HepG2 (cell line): ENCODE results near the gene LTV1. TPM values are rescaled to one million over a fixed set of nuclear protein-coding genes. Genes with fewer than 3 reads are reported as not detected.
A peak's percentile ranks its signal among the peaks of the same experiment; 100 is the strongest.

ENCODE experiments used
- ATAC-seq: fragments of 200-7000 bp; cut with Tn5 transposase; 3 replicates; pipeline ENCODE4 v1.9.1; 2020; ENCODE audit warnings: mild to moderate bottlenecking, moderate library complexity
- BruUV-seq: library from RNA; stranded (reverse); fragments of 400-500 nt; replicated peaks from 2 replicates; lab custom pipeline; 2021; lab: Mats Ljungman, UMichigan
- CTCF ChIA-PET: fragments of 300-600 bp; formaldehyde crosslinking; extraction: SDS; loops from one replicate; lab custom pipeline; 2021; ENCODE audit warnings: low total read pairs, inconsistent platforms, low intra/inter-chr PET ratio; lab: Yijun Ruan, JAX
- POLR2A ChIA-PET: fragments of 350-600 bp; sonication (Branson Sonifier 250); formaldehyde crosslinking; loops from one replicate; lab custom pipeline; 2020; ENCODE audit warnings: antibody characterized with exemption, inconsistent platforms; lab: Yijun Ruan, JAX
- DNase-seq: peaks from one replicate; pipeline ENCODE4 v3.0.0-alpha.2; 2015; ENCODE audit warnings: low spot score
- FAIRE-seq: peaks from 3 replicates; lab custom pipeline; 2011; peaks lifted over from hg19 to GRCh38; lab: Jason Lieb, UNC
- H2AFZ ChIP-seq: one replicate; pipeline ENCODE4 v1.6.1; 2011; ENCODE audit warnings: low read length, inconsistent platforms
- H3K27ac ChIP-seq: fragments of 300-600 bp; 3 replicates; pipeline ENCODE4 v1.8.0; 2011; ENCODE audit warnings: mixed run types, mild to moderate bottlenecking, mixed read lengths, low read length, inconsistent platforms; ENCODE audit not compliant: insufficient read depth; ENCODE audit errors: extremely low read length
- H3K27me3 ChIP-seq, 2 experiments: fragments of 200-600 bp in 1 of 2; 2 replicates in 1 of 2; 3 replicates in 1 of 2; pipeline versions ENCODE4 v1.6.0 to v1.8.0; 2011; ENCODE audit warnings: low read length in 2 of 2, mild to moderate bottlenecking in 2 of 2, moderate library complexity in 2 of 2, inconsistent platforms in 1 of 2; ENCODE audit not compliant: insufficient read depth in 2 of 2, control insufficient read depth in 1 of 2
- H3K36me3 ChIP-seq, 2 experiments: fragments of 200-600 bp in 1 of 2; replicated peaks in 1 of 2; 2 replicates in 1 of 2; 3 replicates in 1 of 2; pipeline versions ENCODE4 v1.5.1 to v1.8.0; 2011; ENCODE audit warnings: low read length in 2 of 2, inconsistent platforms in 1 of 2; ENCODE audit not compliant: insufficient read depth in 2 of 2, control insufficient read depth in 1 of 2
- H3K4me1 ChIP-seq: 2 replicates; pipeline ENCODE4 v1.5.1; 2012; ENCODE audit warnings: low read length, inconsistent platforms; ENCODE audit not compliant: insufficient read depth
- H3K4me2 ChIP-seq: 2 replicates; pipeline ENCODE4 v1.6.0; 2011; ENCODE audit warnings: low read depth, low read length, inconsistent platforms
- H3K4me3 ChIP-seq, 3 experiments: fragments of 200-600 bp in 1 of 3; sonication (generic), shearing (Covaris generic) in 1 of 3; replicated peaks in 1 of 3; 2 replicates each; pipeline ENCODE4 v1.5.1; 2011 to 2016; ENCODE audit warnings: low read length in 3 of 3, inconsistent platforms in 2 of 3, low read depth in 2 of 3, mild to moderate bottlenecking in 2 of 3, control low read depth in 1 of 3, mixed read lengths in 1 of 3; ENCODE audit not compliant: insufficient read depth in 1 of 3
- H3K79me2 ChIP-seq: one replicate; pipeline ENCODE4 v1.6.1; 2011; ENCODE audit warnings: low read length, inconsistent platforms; ENCODE audit not compliant: insufficient read depth
- H3K9ac ChIP-seq: 2 replicates; pipeline ENCODE4 v1.6.0; 2011; ENCODE audit warnings: mild to moderate bottlenecking, low read depth, low read length, inconsistent platforms; ENCODE audit not compliant: insufficient read depth
- H3K9me3 ChIP-seq: 2 replicates; pipeline ENCODE4 v1.5.1; 2012; ENCODE audit warnings: mild to moderate bottlenecking, low read length
- H4K20me1 ChIP-seq: 2 replicates; pipeline ENCODE4 v1.6.0; 2011; ENCODE audit warnings: inconsistent platforms, mild to moderate bottlenecking, low read length, moderate library complexity; ENCODE audit not compliant: insufficient read depth
- FOXA3 ChIP-seq: IDR thresholded peaks from 2 replicates; pipeline ENCODE4 v1.6.1; 2016; ENCODE audit warnings: missing genetic modification reagents, missing compliant biosample characterization
- GFI1 ChIP-seq: sonication (generic); formaldehyde crosslinking; IDR thresholded peaks from 2 replicates; pipeline ENCODE4 v1.5.0; 2020; ENCODE audit warnings: missing genetic modification reagents, mild to moderate bottlenecking, borderline replicate concordance
- HMG20A ChIP-seq: IDR thresholded peaks from 2 replicates; pipeline ENCODE4 v1.6.1; 2016; ENCODE audit warnings: borderline replicate concordance
- JUN ChIP-seq: sonication (generic); formaldehyde crosslinking; IDR thresholded peaks from 2 replicates; pipeline ENCODE4 v1.4.0; 2020; ENCODE audit warnings: mild to moderate bottlenecking, missing genetic modification reagents
- NFKB2 ChIP-seq: sonication (generic); formaldehyde crosslinking; IDR thresholded peaks from 2 replicates; pipeline ENCODE4 v1.4.0; 2020; ENCODE audit warnings: missing genetic modification reagents, borderline replicate concordance
- PLRG1 ChIP-seq: fragments of 450-650 bp; conservative IDR thresholded peaks from 2 replicates; pipeline ENCODE4 v1.6.1; 2016
- ZKSCAN5 ChIP-seq: sonication (generic); formaldehyde crosslinking; IDR thresholded peaks from 2 replicates; pipeline ENCODE4 v1.5.1; 2020; ENCODE audit warnings: mild to moderate bottlenecking, missing genetic modification reagents
- ZNF12 ChIP-seq: sonication (generic); formaldehyde crosslinking; IDR thresholded peaks from 2 replicates; pipeline ENCODE4 v1.5.0; 2020; ENCODE audit warnings: missing genetic modification reagents
- ZNF770 ChIP-seq: sonication (generic); formaldehyde crosslinking; IDR thresholded peaks from 2 replicates; pipeline ENCODE4 v1.5.0; 2020; ENCODE audit warnings: mild to moderate bottlenecking, missing genetic modification reagents
- ZXDC ChIP-seq: sonication (generic); formaldehyde crosslinking; IDR thresholded peaks from 2 replicates; pipeline ENCODE4 v1.5.0; 2020; ENCODE audit warnings: mild to moderate bottlenecking, missing genetic modification reagents
- WGBS: methylation state at CpG from one replicate; pipeline ENCODE4 v1.1.6; 2017; ENCODE audit warnings: low lambda C conversion rate; 5-methylcytosine and 5-hydroxymethylcytosine counted together
- in situ Hi-C: cut with HindIII; loops from 2 replicates; pipeline ENCODE4 v1.10.0; 2017; ENCODE audit warnings: low pct_unique_long_range_greater_than_20kb; ENCODE audit not compliant: extremely low pct_ligation_motif_present
- intact Hi-C: fragments of 100-400 bp; cut with micrococcal nuclease; formaldehyde crosslinking; loops from one replicate; pipeline ENCODE4 v1.10.0; 2022; ENCODE audit not compliant: unreplicated experiment
- polyA plus RNA-seq, 8 experiments: library from polyadenylated mRNA; depleted of rRNA in 3 of 8; stranded (reverse) in 7 of 8; unstranded in 1 of 8; fragments of >200 nt; fragmentation: Illumina TruSeq in 4 of 8; extraction: Trizol in 4 of 8; gene quantifications; 2 replicates each; pipeline versions ENCODE4 v1.2.1 to v1.2.3, GENCODE V29; 2011 to 2016; ENCODE audit warnings: low read depth in 4 of 8, missing spikeins in 1 of 8, mixed read lengths in 1 of 8; ENCODE audit not compliant: insufficient read depth in 1 of 8
- total RNA-seq, 5 experiments: library from RNA; depleted of rRNA; stranded (reverse); fragments of >200 nt; fragmentation: Illumina TruSeq; extraction: Trizol; gene quantifications; 2 replicates each; pipeline ENCODE4 v1.2.3, GENCODE V29; 2016; ENCODE audit warnings: low read depth in 1 of 5
- TF ChIP-seq, protein P1 (sequence below): sonication (generic); formaldehyde crosslinking; IDR thresholded peaks from 2 replicates; pipeline ENCODE4 v1.5.0; 2020; ENCODE audit warnings: missing genetic modification reagents

LTV1 gene
- total and polyA plus RNA-seq, 2 of the 13 experiments (the other 11 are each of a cell fraction or from before 2014, with no cell fraction given), result 21.1 to 85.8 TPM

GRCh38 chr6:143878272-143878760 is 35.2 kb downstream of the LTV1 start:
- Histone ChIP-seq H2AFZ (no peak overlapping the region), H3K4me1 (no peaks in the 10 kb centered on the region), H4K20me1 (no peaks in the 10 kb centered on the region), H3K27ac (no peak overlapping the region), H3K27me3 (no peaks in the 10 kb centered on the region), H3K4me3 (no peak overlapping the region), H3K9ac (no peak overlapping the region), H3K9me3 (peaks cover 9% of the 10 kb centered on the region), H3K79me2 (no peaks in the 10 kb centered on the region), H3K4me2 (no peak overlapping the region), H3K36me3 (no peaks in the 10 kb centered on the region)
- 33% methylated on average over 3 of the region's 3 CpGs for WGBS
- no TSS peak for BruUV-seq
- TF ChIP-seq ZNF12 (CRISPR knock-in tag), result peak; percentile 54; the same call in 1 of the 2 replicates
- TF ChIP-seq GFI1, result peak; percentile 60; the same call in 1 of the 2 replicates
- 0 out of 2 replicates have a peak, but pooled peaks have one; percentile 13 for TF ChIP-seq FOXA3 (CRISPR knock-in tag)
- peak; percentile 61; the same call in 1 of the 2 replicates for TF ChIP-seq ZNF770 (CRISPR knock-in tag)
- TF ChIP-seq HMG20A (CRISPR knock-in tag), result no peak
- ATAC-seq (peak; percentile 57; the same call in 2 of the 3 replicates), FAIRE-seq (no peak), DNase-seq (peak; percentile 39)
- ChIA-PET CTCF (no interaction called here), POLR2A (no interaction called here)
- intact Hi-C loops, result no loop called here
- in situ Hi-C loops, result no loop called here

DNA sequence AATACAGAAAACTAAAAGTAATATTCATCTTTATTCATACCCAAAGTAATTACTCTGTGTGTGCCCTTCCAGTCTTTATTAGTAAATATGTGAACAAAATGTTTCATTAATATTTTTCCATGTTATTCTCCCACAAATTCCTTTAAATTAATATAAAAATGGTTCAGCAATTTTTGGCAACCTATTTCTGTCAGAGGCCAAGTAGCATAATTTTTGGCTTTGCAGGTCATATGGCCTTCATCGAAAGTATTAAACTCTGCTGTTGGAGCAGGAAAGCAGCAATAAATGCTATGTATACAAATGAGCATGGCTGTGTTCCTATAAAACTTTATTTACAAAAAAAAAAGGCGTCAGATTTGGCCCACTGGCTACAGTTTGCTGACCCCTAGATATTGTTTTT is 37.3 kb downstream of the LTV1 start:
- whole genome bisulfite sequencing, result 8% methylated on average over 2 of the region's 2 CpGs
- Histone ChIP-seq H3K9ac (no peak overlapping the region), H4K20me1 (no peaks in the 10 kb centered on the region), H3K36me3 (no peaks in the 10 kb centered on the region), H3K4me3 (no peak overlapping the region), H3K9me3 (peaks cover 9% of the 10 kb centered on the region), H3K4me1 (no peaks in the 10 kb centered on the region), H3K79me2 (no peaks in the 10 kb centered on the region), H3K4me2 (no peak overlapping the region), H3K27ac (no peak overlapping the region), H2AFZ (no peak overlapping the region), H3K27me3 (no peaks in the 10 kb centered on the region; a peak in 1 of 5 replicates)
- POLR2A ChIA-PET, result no interaction called here
- no peak for ATAC-seq
- in situ Hi-C loops, result no loop called here
- FAIRE-seq, result no peak
- no peak for DNase-seq
- BruUV-seq, result no TSS peak
- CTCF ChIA-PET, result no interaction called here
- intact Hi-C loops, result no loop called here
- no peak for TF ChIP-seq ZXDC (CRISPR knock-in tag)
- TF ChIP-seq, protein P1, sequence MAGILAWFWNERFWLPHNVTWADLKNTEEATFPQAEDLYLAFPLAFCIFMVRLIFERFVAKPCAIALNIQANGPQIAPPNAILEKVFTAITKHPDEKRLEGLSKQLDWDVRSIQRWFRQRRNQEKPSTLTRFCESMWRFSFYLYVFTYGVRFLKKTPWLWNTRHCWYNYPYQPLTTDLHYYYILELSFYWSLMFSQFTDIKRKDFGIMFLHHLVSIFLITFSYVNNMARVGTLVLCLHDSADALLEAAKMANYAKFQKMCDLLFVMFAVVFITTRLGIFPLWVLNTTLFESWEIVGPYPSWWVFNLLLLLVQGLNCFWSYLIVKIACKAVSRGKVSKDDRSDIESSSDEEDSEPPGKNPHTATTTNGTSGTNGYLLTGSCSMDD (CRISPR knock-in tag), result no peak
- TF ChIP-seq PLRG1, result no peak
- no peak for TF ChIP-seq NFKB2 (CRISPR knock-in tag)
- TF ChIP-seq ZNF770 (CRISPR knock-in tag), result no peak
- TF ChIP-seq JUN (CRISPR knock-in tag), result no peak
- TF ChIP-seq ZKSCAN5 (CRISPR knock-in tag), result no peak
